VCaP (cell line): ENCODE measurements around the gene KCNK17.

Source experiments
- H3K27ac ChIP-seq: fragments of 450-650 bp; 2 replicates; pipeline ENCODE4 v1.5.1; 2017
- TF ChIP-seq, protein P1 (sequence below): fragments of 450-650 bp; conservative IDR thresholded peaks from 2 replicates; pipeline ENCODE4 v1.5.1; 2017; ENCODE audit warnings: mild to moderate bottlenecking, moderate library complexity

KCNK17 gene

GRCh38 chr6:39314273-39314795 is at the start of gene KCNK17:
Gene KCNK17, minus strand, starts transcription at chr6:39314419. Its CDS starts 99 bp downstream, at chr6:39314320.
- peak within 1 kb of the TSS; percentile 27; the same call in 1 of the 2 replicates for H3K27ac ChIP-seq
- TF ChIP-seq, protein P1, sequence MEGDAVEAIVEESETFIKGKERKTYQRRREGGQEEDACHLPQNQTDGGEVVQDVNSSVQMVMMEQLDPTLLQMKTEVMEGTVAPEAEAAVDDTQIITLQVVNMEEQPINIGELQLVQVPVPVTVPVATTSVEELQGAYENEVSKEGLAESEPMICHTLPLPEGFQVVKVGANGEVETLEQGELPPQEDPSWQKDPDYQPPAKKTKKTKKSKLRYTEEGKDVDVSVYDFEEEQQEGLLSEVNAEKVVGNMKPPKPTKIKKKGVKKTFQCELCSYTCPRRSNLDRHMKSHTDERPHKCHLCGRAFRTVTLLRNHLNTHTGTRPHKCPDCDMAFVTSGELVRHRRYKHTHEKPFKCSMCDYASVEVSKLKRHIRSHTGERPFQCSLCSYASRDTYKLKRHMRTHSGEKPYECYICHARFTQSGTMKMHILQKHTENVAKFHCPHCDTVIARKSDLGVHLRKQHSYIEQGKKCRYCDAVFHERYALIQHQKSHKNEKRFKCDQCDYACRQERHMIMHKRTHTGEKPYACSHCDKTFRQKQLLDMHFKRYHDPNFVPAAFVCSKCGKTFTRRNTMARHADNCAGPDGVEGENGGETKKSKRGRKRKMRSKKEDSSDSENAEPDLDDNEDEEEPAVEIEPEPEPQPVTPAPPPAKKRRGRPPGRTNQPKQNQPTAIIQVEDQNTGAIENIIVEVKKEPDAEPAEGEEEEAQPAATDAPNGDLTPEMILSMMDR = no peak

GRCh38 chr6:39363280-39363679 is 49.1 kb upstream of the KCNK17 start:
- no peak overlapping the region for H3K27ac ChIP-seq
- TF ChIP-seq, protein P1 = no peak

DNA sequence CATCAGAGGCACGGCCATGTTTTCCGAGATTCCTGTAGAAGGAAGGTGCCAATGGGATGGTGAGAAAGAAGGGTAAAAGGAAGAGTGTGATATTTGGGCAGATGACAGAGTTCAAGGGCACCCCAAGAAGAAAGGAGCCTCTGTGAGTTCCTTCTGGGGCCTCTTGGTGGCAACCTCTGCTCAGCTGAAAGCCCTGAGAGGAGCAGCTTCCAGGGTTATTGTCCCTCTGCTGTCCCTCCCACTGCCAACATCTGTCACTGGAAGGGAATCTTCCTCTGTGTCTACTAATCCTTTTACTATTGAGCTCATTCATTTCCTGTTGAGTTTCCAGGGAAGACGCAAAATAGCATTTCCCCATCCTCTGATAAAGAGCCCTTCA is 48.3 kb upstream of the KCNK17 start:
- no peak overlapping the region for H3K27ac ChIP-seq
- TF ChIP-seq, protein P1 = no peak

GRCh38 chr6:39361657-39362486 is 47.7 kb upstream of the KCNK17 start:
- no peak overlapping the region for H3K27ac ChIP-seq
- TF ChIP-seq, protein P1 = peak; percentile 87

DNA sequence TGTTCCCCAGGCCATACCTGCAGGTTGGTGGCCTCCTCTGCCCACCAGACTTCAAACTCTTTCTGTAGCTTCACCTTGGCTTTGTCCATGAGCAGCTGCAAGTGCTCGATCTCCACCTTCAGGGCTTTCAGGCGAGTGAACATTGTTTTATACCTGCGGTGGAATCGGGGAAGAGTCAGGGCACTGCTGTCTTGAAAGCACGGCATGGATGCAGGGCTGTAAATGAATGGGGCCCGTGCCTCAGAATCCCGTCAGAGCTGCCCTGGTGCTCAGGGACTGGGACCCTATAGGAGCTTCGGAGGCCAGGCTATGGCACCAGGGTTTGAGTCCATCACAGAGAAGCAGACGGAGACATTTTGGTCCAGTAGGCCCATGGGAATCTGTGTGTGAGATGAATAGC is 46.2 kb upstream of the KCNK17 start:
- no peak overlapping the region for H3K27ac ChIP-seq
- TF ChIP-seq, protein P1 = no peak

GRCh38 chr6:39357998-39358686 is 43.9 kb upstream of the KCNK17 start:
- TF ChIP-seq, protein P1 = no peak
- H3K27ac ChIP-seq = no peak overlapping the region

- TF ChIP-seq, protein P1 = no peak
- no peak overlapping the region for H3K27ac ChIP-seq
These were observed 39.6 kb upstream of the KCNK17 start for GRCh38 chr6:39353698-39354315.
